NCI-H748 (cell line): Measurements from ENCODE around the gene NTPCR.
"Not testable (repeated sequence)": the region's sequence is repeated elsewhere in the genome, so short reads cannot be mapped to it uniquely, and the experiment has no call there.

ENCODE experiments used
- DNase-seq: peaks from one replicate; lab custom pipeline; 2025; ENCODE audit not compliant: unreplicated experiment; lab: John Stamatoyannopoulos, UW

NTPCR gene

DNA sequence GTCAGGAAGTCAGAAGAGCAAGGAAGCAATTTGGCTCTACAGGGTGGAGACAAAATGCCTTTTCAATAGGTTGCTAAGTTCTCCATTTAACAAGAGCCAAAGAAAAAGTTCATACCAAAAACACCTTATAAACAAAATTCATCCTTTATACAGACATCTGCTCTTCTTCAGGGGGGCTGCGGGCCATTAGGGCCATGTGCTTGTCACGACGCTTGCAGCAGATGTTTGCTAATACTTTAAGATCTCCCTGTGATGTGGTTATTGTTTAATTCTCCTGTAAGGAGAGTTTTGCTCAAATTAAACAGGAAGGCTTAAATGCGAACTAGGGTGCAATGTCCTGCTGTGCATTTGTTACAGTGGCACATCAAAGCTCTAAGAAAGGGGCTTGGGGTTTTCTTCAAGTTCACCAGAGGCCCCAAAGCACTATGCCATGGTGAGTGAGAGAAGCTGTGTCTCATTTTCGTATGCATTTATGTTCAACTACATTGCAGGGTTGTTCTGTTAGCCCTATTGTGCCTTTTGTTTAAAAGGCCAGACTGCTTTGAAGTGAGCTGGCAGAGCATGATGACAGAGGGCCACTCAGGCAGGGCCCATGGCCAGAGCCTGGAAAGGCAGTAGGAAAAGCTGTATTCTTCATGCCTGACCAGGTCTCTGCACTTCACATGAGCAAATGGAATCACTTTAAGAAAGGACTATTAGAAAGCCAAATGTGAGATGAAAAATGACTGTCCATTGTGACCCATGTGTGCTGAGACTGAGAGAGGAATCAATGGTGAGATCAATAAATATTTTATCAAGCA is 24.8 kb upstream of the NTPCR start:
- DNase-seq: no peak

- DNase-seq: not testable (repeated sequence)
Observed at GRCh38 chr1:232927166-232927565, 23.2 kb upstream of the NTPCR start.

DNA sequence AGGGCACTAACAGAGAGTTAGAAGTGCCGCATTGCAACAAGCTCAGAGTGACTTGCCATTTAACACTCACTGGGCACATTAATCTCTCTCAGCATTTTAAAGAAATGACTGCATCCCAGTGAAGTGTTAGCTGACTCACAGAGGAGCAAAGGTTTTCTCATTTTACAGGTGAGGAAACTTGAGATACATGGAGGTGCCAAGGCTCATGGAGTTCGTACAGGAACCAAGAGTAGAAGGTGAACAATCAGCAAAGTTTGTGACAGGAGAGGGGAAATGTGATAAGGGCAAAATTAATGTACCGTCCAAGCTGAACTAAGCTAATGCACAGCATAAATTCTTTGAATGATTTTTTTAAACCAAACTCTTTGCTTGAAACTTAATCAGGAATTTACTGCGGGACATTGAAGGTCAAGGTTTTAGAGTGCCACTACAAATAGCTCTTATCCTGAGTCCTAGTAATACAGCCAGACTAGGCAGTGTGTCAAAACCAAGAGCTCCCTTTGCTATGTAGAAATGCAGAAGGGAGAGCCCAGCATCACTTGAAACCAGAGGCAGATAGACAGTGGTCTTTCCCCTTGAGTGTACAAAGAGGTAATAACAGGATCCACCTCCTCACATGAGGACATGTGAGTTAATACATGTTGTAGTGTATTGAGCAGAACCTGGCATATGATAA is 22.4 kb upstream of the NTPCR start:
- no peak for DNase-seq

DNA sequence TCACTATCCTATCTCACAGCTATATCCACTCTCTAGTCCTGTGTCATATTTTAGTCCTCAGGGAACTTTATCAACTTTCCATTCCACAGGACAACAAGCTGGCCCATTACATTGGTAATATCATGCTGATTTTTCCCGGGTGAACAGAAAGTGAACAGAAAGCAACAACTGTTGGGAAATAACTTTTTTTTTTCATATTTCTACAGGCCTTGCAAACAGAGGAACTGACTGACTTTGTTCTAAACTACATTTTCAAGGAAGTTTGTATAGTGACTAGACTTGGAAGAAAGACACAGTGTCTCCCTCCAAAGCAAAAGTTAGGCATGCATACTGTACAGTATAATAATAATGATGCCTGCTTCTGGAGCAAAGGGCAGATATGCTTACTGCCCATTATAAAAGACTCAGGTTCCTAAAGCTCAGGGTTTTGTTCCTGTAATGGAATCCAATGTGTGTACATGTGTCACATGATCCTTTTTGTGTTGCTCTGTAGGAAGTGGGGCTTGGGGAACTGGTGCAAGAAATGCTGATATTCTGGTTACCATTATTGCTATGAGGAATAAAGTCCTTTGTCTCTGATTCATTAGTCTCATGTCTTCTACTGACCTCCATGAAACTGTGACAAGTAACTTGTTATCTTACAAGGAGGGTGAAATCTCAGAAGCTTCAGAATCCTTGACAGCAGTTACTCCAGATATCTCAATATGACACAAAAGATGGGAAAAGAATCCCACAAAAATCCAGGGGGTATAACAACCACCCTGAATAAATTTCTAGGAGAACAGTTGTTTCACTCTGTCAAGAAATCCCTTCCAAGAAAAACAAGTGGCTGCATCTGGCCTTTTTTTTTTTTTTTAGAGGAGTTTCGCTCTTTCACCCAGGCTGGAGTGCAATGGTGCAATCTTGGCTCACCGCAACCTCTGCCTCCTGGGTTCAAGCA is 17.7 kb upstream of the NTPCR start:
- no peak for DNase-seq

DNA sequence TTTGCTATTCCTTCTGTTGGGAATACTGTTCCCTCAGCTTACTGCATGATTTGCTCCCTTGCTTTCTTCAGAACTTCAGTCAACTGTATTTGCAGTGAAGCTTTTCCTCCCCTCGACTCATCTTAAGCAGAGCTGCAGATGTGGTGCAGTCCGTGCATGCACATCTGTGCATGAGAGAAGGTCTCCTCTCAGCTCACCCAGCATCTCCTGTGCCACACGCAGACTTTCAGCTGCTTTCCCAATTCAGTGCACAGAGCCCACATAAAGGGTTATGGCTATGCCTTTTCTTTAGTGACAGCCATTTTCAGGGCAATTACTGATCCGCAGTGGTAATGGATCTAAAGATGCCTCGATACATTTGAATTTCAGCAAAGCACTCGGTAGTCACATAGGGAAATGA is 13.5 kb upstream of the NTPCR start:
- no peak for DNase-seq

DNA sequence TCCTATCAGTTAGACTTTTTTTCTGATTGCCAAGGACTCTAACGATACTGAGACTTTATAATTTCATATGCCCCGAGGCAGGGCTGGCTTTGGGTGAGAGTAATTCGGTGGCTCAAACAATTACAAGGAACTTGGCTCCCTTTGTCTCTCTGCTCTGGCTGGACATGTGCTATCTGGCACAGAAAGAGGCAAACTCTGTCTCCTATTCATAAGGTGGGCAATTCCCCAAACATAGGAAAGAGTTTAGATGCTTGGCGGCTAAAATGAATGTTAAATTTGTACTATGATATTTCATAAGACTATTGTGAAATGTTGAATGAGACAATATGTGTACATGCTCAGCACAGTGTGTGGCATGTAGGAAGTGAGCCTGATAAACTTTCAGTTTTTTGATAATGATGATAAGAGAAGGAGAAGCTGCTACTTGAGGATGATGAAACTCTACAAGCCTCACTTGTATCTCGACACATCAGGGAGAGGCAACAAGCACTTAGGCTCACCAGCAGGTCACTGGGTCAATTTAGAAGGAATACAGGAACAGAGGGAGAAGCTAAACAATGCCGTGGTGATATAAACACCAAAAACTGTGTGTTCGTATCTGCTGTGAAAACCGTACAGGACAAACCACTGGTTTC is 12.6 kb upstream of the NTPCR start:
- no peak for DNase-seq

DNA sequence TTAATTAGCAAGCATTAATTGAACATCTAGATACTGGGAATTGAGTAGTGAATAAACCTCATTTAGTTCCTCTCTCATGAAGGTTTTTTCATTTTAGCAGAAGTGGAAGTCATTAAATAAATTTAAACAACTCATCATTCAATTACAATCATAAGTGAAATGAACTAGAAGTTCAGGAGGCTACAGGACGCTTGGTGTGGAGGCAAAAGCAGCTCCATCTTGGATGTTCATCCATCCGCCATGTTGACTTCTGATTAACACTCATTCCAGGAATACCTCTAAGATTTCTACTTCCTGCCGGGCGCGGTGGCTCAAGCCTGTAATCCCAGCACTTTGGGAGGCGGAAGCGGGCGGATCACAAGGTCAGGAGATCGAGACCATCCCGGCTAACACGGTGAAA is 11.5 kb upstream of the NTPCR start:
- DNase-seq: no peak

- DNase-seq: no peak
Observed at GRCh38 chr1:232939748-232940147, 10.7 kb upstream of the NTPCR start.

- DNase-seq: no peak
Observed at GRCh38 chr1:232940262-232940661, 10.1 kb upstream of the NTPCR start.

- DNase-seq: no peak
Observed at GRCh38 chr1:232942413-232943294, 7.8 kb upstream of the NTPCR start.

GRCh38 chr1:232943679-232944252 is 6.6 kb upstream of the NTPCR start:
- no peak for DNase-seq

- no peak for DNase-seq
Observed at GRCh38 chr1:232944347-232944746, 6.1 kb upstream of the NTPCR start.

- DNase-seq: no peak
Observed at GRCh38 chr1:232949636-232950196, 695 bp upstream of the NTPCR start.

DNA sequence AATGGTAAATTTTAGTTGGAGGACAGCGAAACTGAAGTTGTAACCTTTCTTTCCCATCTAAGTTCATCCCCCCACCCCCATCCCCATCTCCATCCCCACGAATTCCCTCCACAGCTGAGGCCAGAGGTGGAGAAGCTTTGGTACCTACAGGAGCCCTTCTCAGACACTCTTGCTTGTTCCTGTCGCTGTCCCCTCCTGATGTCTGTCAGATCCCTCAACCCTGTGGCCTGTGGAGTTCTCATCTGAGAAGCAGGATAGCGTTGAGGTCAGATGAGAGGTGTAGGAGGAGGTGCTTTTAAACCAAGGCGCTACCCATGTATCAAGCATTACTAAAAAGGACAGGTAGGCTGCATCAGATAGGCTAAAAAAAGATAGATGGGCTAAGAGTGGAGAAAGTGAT is 769 bp downstream of the NTPCR start:
- peak; percentile 24 for DNase-seq

GRCh38 chr1:232951605-232952004 is 1.2 kb downstream of the NTPCR start:
- DNase-seq: no peak

- peak; percentile 51 for DNase-seq
Observed at GRCh38 chr1:232952514-232953499, 2.4 kb downstream of the NTPCR start.

GRCh38 chr1:232954594-232955365 is 4.4 kb downstream of the NTPCR start:
- DNase-seq: no peak
